Activated CD8-positive, alpha-beta memory T cell treated with anti-CD3 and anti-CD28 coated beads for 48 hours (primary cell): ENCODE data around the gene ATXN2.

Experiments used
- DNase-seq, 3 experiments: peaks; one replicate each; pipeline ENCODE4 v3.0.0-alpha.2; 2020; ENCODE audit warnings: low read depth in 2 of 3, low spot score in 2 of 3

The ATXN2 gene

GRCh38 chr12:111453071-111453989, 145.8 kb downstream of the ATXN2 start:
- DNase-seq, result no peak

GRCh38 chr12:111451649-111452129, 147.4 kb downstream of the ATXN2 start:
- DNase-seq, result no peak

GRCh38 chr12:111451232-111451631, 147.9 kb downstream of the ATXN2 start:
- no peak for DNase-seq

GRCh38 chr12:111450676-111451075, 148.4 kb downstream of the ATXN2 start:
- no peak for DNase-seq

- no peak for DNase-seq
Observed at GRCh38 chr12:111448846-111449790, 150.0 kb downstream of the ATXN2 start.

- no peak for DNase-seq
Observed at GRCh38 chr12:111448266-111448830, 150.8 kb downstream of the ATXN2 start.

GRCh38 chr12:111447571-111448265, 151.4 kb downstream of the ATXN2 start:
- DNase-seq, result no peak

- no peak for DNase-seq
Observed at GRCh38 chr12:111446631-111447570, 152.2 kb downstream of the ATXN2 start.

GRCh38 chr12:111445726-111446581, 153.2 kb downstream of the ATXN2 start:
- no peak for DNase-seq

GRCh38 chr12:111444925-111445725, 154.0 kb downstream of the ATXN2 start:
- DNase-seq, result peak in 2 of 3 experiments; percentile 64 to 71

- no peak for DNase-seq
Observed at GRCh38 chr12:111444314-111444924, 154.7 kb downstream of the ATXN2 start.

- DNase-seq, result no peak
Observed at GRCh38 chr12:111443586-111443985, 155.5 kb downstream of the ATXN2 start.

GRCh38 chr12:111443086-111443485, 156.0 kb downstream of the ATXN2 start:
- DNase-seq, result no peak

GRCh38 chr12:111442301-111443045, 156.6 kb downstream of the ATXN2 start:
- no peak for DNase-seq

GRCh38 chr12:111441107-111441928, 157.8 kb downstream of the ATXN2 start:
- no peak for DNase-seq

GRCh38 chr12:111440631-111441030, 158.5 kb downstream of the ATXN2 start:
- no peak for DNase-seq
